OCI-M2 (cell line): ENCODE measurements around the gene GSTA2.
"Not testable (repeated sequence)": the region's sequence is repeated elsewhere in the genome, so short reads cannot be mapped to it uniquely, and the experiment has no call there.

Source experiments
- DNase-seq: peaks from one replicate; lab custom pipeline; 2025; ENCODE audit not compliant: unreplicated experiment; lab: John Stamatoyannopoulos, UW

Gene GSTA2

GRCh38 chr6:52726193-52726542 lies 37.1 kb downstream of the GSTA2 start:
- no peak for DNase-seq

- DNase-seq, result no peak
Observed at GRCh38 chr6:52725535-52726192, 37.6 kb downstream of the GSTA2 start.

- no peak for DNase-seq
Observed at GRCh38 chr6:52725143-52725534, 38.1 kb downstream of the GSTA2 start.

- DNase-seq, result no peak
Observed at GRCh38 chr6:52724406-52725121, 38.7 kb downstream of the GSTA2 start.

- DNase-seq, result no peak
Observed at GRCh38 chr6:52724042-52724405, 39.3 kb downstream of the GSTA2 start.

- no peak for DNase-seq
Observed at GRCh38 chr6:52720321-52720720, 43.0 kb downstream of the GSTA2 start.

- no peak for DNase-seq
Observed at GRCh38 chr6:52718550-52718949, 44.7 kb downstream of the GSTA2 start.

GRCh38 chr6:52714761-52715160 lies 48.5 kb downstream of the GSTA2 start:
- DNase-seq, result not testable (repeated sequence)

GRCh38 chr6:52712136-52712535 lies 51.1 kb downstream of the GSTA2 start:
- DNase-seq, result no peak

GRCh38 chr6:52707963-52708680 lies 55.2 kb downstream of the GSTA2 start:
- DNase-seq, result no peak

- DNase-seq, result no peak
Observed at GRCh38 chr6:52706001-52706400, 57.3 kb downstream of the GSTA2 start.

GRCh38 chr6:52704781-52705502 lies 58.3 kb downstream of the GSTA2 start:
- not testable (repeated sequence) for DNase-seq

GRCh38 chr6:52704060-52704459 lies 59.2 kb downstream of the GSTA2 start:
- DNase-seq, result no peak
